BJ (cell line): Measurements from ENCODE around the gene RCAN2. TPM values are rescaled to one million over a fixed set of nuclear protein-coding genes. Genes with fewer than 3 reads are reported as not detected.
A peak's percentile ranks its signal among the peaks of the same experiment; 100 is the strongest.

ENCODE experiments used
- CTCF ChIA-PET: fragments of 350-600 bp; formaldehyde crosslinking; extraction: SDS; loops from one replicate; lab custom pipeline; 2021; ENCODE audit warnings: antibody characterized with exemption, inconsistent platforms; lab: Yijun Ruan, JAX
- POLR2A ChIA-PET: fragments of 300-600 bp; sonication (Branson Sonifier 250); formaldehyde crosslinking; extraction: SDS; loops from one replicate; lab custom pipeline; 2021; ENCODE audit warnings: antibody characterized with exemption; lab: Charles Lee
- DNase-seq: peaks from one replicate; pipeline ENCODE4 v3.0.0-alpha.2; 2011; ENCODE audit warnings: low read depth
- H3K27me3 ChIP-seq: 2 replicates; pipeline ENCODE4 v1.6.0; 2011; ENCODE audit warnings: low read length; ENCODE audit not compliant: control insufficient read depth, insufficient read depth
- H3K36me3 ChIP-seq: 2 replicates; pipeline ENCODE4 v1.5.1; 2011; ENCODE audit warnings: low read length; ENCODE audit not compliant: control insufficient read depth, insufficient read depth
- H3K4me3 ChIP-seq: 2 replicates; pipeline ENCODE4 v1.5.1; 2011; ENCODE audit warnings: low read depth, mild to moderate bottlenecking, control low read depth, low read length
- polyA minus RNA-seq: library from RNA; depleted of rRNA, polyadenylated mRNA; stranded (reverse); fragments of >200 nt; gene quantifications from 2 replicates; pipeline ENCODE4 v1.2.3, GENCODE V29; 2011; rRNA and poly(A)+ RNA removed
- polyA plus RNA-seq: library from polyadenylated mRNA; depleted of rRNA; stranded (reverse); fragments of >200 nt; gene quantifications from 2 replicates; pipeline ENCODE4 v1.2.3, GENCODE V29; 2011; rRNA removed
- TF ChIP-seq, protein P1 (sequence below): IDR thresholded peaks from 2 replicates; pipeline ENCODE4 v1.5.1; 2011; ENCODE audit warnings: low read depth, mild to moderate bottlenecking, control low read depth, inconsistent platforms, low read length, moderate library complexity; ENCODE audit not compliant: insufficient read depth

The RCAN2 gene
- 5.9 and 7.4 TPM in 2 replicates for polyA plus RNA-seq
- 4.2 and 4.9 TPM in 2 replicates for polyA minus RNA-seq

DNA sequence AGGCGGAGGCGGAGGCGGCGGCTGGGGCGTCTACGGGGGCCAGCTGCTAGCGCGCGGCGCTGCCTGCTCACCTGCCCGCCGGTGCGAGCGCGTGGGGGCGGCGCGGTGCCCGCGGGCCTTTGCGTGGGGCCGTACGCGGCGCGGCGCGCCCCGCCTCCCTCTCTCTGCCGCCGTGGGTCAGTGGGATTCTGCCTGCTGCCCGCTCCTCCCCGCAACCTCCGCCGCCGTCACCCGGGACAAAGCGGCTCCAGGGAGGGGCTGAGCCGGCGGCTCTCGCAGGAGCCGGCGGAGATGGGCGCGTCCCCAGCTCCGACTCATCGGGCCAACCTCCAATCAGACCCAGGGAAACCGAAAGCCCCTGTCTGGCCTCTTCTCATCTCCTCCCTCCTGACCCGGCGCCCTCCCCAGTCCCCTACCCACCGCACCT lies at the start of gene RCAN2:
TSS of gene RCAN2 (minus strand) at position 249 of the 427 bp plus-strand sequence.
- H3K4me3 ChIP-seq: peak within 1 kb of the TSS; percentile 59
- H3K36me3 ChIP-seq: no peaks in the 10 kb centered on the region
- TF ChIP-seq, protein P1, sequence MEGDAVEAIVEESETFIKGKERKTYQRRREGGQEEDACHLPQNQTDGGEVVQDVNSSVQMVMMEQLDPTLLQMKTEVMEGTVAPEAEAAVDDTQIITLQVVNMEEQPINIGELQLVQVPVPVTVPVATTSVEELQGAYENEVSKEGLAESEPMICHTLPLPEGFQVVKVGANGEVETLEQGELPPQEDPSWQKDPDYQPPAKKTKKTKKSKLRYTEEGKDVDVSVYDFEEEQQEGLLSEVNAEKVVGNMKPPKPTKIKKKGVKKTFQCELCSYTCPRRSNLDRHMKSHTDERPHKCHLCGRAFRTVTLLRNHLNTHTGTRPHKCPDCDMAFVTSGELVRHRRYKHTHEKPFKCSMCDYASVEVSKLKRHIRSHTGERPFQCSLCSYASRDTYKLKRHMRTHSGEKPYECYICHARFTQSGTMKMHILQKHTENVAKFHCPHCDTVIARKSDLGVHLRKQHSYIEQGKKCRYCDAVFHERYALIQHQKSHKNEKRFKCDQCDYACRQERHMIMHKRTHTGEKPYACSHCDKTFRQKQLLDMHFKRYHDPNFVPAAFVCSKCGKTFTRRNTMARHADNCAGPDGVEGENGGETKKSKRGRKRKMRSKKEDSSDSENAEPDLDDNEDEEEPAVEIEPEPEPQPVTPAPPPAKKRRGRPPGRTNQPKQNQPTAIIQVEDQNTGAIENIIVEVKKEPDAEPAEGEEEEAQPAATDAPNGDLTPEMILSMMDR: no peak
- POLR2A ChIA-PET: no interaction called here
- DNase-seq: no peak
- CTCF ChIA-PET: interaction anchor here (0.6 to 1.8 kb wide), 22 partner anchors 9 to 401 kb away, joined by 3 to 39 read pairs (median 6); no protein-coding TSS in a partner anchor
- H3K27me3 ChIP-seq: peaks cover 8% of the 10 kb centered on the region

GRCh38 chr6:46539866-46540265 lies 48.6 kb upstream of the RCAN2 start:
- TF ChIP-seq, protein P1: no peak
- no peak overlapping the region for H3K4me3 ChIP-seq
- POLR2A ChIA-PET: no interaction called here
- no peaks in the 10 kb centered on the region for H3K27me3 ChIP-seq
- no peaks in the 10 kb centered on the region for H3K36me3 ChIP-seq
- no peak for DNase-seq
- CTCF ChIA-PET: no interaction called here

GRCh38 chr6:46538800-46539480 lies 47.7 kb upstream of the RCAN2 start:
- no peak overlapping the region for H3K4me3 ChIP-seq
- POLR2A ChIA-PET: no interaction called here
- TF ChIP-seq, protein P1: no peak

DNA sequence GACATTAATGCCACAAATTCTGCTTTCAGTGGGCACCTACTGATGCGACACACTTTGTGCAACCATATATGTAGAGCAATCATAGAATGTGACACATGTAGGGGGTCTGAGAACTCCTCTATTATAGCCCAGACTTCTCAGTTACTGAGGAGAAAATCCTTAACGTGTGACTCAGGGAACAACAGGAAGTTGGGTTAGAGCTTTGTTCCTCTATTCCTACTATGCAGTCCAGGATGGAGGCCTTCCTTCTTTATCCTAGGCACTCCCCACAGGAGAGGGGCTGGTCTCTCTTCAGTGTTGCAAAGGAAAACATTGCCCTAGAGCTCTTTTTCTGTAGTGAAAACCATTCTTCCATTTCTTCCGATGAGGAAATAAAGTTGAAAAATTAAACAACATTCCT lies 39.6 kb upstream of the RCAN2 start:
- ChIA-PET POLR2A (no interaction called here), CTCF (no interaction called here)
- TF ChIP-seq, protein P1: no peak
- no peaks in the 10 kb centered on the region for H3K27me3 ChIP-seq
- DNase-seq: no peak
- H3K36me3 ChIP-seq: no peaks in the 10 kb centered on the region
- H3K4me3 ChIP-seq: no peak overlapping the region

More at GRCh38 chr6:46538800-46539480, 47.7 kb upstream of the RCAN2 start:
- CTCF ChIA-PET: interaction anchor here (0.6 to 1.2 kb wide), 2 partner anchors 16 to 72 kb away, joined by 3 read pairs; no protein-coding TSS in a partner anchor
- H3K36me3 ChIP-seq: no peaks in the 10 kb centered on the region
- peak; percentile 14 for DNase-seq
- H3K27me3 ChIP-seq: no peaks in the 10 kb centered on the region

- TF ChIP-seq, protein P1: no peak
- ChIA-PET CTCF (no interaction called here), POLR2A (no interaction called here)
- no peaks in the 10 kb centered on the region for H3K36me3 ChIP-seq
- DNase-seq: no peak
- no peak overlapping the region for H3K4me3 ChIP-seq
- no peaks in the 10 kb centered on the region for H3K27me3 ChIP-seq
Observed at GRCh38 chr6:46528961-46529750, 37.9 kb upstream of the RCAN2 start.
